ENCODE measurements around the gene TAGLN2. TPM values are rescaled to one million over a fixed set of nuclear protein-coding genes. Genes with fewer than 3 reads are reported as not detected.
A peak's percentile ranks its signal among the peaks of the same experiment; 100 is the strongest.

TAGLN2 gene
- total and polyA plus RNA-seq, 9 of the 15 experiments (the other 6 are each of a cell fraction or from before 2014, with no cell fraction given), result 192 to 683 (median 455) TPM

DNA sequence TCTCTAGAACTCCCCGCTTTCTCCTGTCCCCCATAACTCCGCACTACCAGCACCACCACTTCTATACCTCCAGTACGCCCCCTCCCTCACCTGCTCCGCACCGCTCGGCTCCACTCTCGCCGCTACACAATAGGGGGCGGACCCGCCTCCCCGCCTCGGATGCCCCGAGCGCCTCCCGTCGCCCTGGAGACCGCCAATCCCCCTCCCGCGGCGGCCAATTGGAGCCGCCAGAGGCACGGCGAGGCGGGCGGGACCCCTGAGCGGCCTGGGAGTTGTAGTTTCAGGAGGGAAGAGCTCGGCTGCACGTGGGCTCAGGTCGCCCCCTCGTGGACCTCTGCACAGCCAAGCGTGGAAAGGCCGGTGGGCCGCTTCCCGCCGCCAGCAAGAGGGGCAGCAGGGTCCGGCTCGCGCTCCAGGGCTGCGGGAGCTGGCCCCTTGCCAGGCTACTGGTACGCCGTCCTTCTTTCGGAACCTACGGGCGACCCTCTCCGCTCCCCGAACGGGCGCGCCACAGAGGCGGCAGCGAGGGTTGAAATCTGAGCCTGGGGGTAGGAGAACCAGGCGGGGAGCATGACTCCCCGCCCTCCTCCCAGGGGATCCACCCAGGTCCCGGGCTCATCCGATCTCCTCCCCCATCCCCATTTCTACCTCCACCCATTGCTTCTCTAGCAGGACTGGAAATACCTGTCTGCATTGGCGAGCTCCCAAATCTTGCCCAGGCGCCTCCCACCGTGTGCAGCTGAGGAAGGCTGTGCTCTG lies 20.4 kb upstream of the TAGLN2 start, which contains the start of gene IGSF9 (continued):
- TF ChIP-seq, protein P1, sequence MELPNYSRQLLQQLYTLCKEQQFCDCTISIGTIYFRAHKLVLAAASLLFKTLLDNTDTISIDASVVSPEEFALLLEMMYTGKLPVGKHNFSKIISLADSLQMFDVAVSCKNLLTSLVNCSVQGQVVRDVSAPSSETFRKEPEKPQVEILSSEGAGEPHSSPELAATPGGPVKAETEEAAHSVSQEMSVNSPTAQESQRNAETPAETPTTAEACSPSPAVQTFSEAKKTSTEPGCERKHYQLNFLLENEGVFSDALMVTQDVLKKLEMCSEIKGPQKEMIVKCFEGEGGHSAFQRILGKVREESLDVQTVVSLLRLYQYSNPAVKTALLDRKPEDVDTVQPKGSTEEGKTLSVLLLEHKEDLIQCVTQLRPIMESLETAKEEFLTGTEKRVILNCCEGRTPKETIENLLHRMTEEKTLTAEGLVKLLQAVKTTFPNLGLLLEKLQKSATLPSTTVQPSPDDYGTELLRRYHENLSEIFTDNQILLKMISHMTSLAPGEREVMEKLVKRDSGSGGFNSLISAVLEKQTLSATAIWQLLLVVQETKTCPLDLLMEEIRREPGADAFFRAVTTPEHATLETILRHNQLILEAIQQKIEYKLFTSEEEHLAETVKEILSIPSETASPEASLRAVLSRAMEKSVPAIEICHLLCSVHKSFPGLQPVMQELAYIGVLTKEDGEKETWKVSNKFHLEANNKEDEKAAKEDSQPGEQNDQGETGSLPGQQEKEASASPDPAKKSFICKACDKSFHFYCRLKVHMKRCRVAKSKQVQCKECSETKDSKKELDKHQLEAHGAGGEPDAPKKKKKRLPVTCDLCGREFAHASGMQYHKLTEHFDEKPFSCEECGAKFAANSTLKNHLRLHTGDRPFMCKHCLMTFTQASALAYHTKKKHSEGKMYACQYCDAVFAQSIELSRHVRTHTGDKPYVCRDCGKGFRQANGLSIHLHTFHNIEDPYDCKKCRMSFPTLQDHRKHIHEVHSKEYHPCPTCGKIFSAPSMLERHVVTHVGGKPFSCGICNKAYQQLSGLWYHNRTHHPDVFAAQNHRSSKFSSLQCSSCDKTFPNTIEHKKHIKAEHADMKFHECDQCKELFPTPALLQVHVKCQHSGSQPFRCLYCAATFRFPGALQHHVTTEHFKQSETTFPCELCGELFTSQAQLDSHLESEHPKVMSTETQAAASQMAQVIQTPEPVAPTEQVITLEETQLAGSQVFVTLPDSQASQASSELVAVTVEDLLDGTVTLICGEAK (IDR thresholded peaks at IDR 0.05), result 0 out of 2 replicates have a peak, but pooled peaks have one; percentile 18
- TF ChIP-seq, protein P1 (CRISPR knock-in tag; IDR thresholded peaks at IDR 0.05), result no peak
- TF ChIP-seq NR4A1 (CRISPR knock-in tag; IDR thresholded peaks at IDR 0.05), result no peak
- TF ChIP-seq NR4A1 (tag; IDR thresholded peaks at IDR 0.05), result no peak
- no peak for TF ChIP-seq GATAD2A (IDR thresholded peaks at IDR 0.05)
- TF ChIP-seq ERF (CRISPR knock-in tag; IDR thresholded peaks at IDR 0.05), result peak; percentile 44; the same call in 1 of the 2 replicates
- no peak for TF ChIP-seq BACH1 (tag; IDR thresholded peaks at IDR 0.05)
- no peak for TF ChIP-seq KAT7 (CRISPR knock-in tag; IDR thresholded peaks at IDR 0.05; ENCODE audit: borderline replicate concordance)
- peak; percentile 98 for TF ChIP-seq MYC (IDR thresholded peaks at IDR 0.05; ENCODE audit: low read depth, low read length)
- TF ChIP-seq MYC (CRISPR knock-in tag; IDR thresholded peaks at IDR 0.05; ENCODE audit: borderline replicate concordance, low read depth), result peak; percentile 86; the same call in 1 of the 2 replicates
- no peak for TF ChIP-seq ETV6 (IDR thresholded peaks at IDR 0.05; ENCODE audit: borderline replicate concordance in 1 of 2, low read depth in 2 of 2, low read length in 1 of 2)
- no peak for TF ChIP-seq ETV6 (CRISPR knock-in tag; IDR thresholded peaks at IDR 0.05; ENCODE audit: borderline replicate concordance)
- peak; percentile 12 for TF ChIP-seq TBP (optimal IDR thresholded peaks at IDR 0.05; ENCODE audit: low read depth, low read length)
- TF ChIP-seq MBD2 (IDR thresholded peaks at IDR 0.05; ENCODE audit: borderline replicate concordance, low read depth), result peak; percentile 56; the same call in 1 of the 2 replicates
- TF ChIP-seq KLF6 (CRISPR knock-in tag; IDR thresholded peaks at IDR 0.05; ENCODE audit: borderline replicate concordance), result no peak
- TF ChIP-seq SMARCB1 (IDR thresholded peaks at IDR 0.05; ENCODE audit: insufficient read length, low read depth), result no peak
- TF ChIP-seq, protein P2, sequence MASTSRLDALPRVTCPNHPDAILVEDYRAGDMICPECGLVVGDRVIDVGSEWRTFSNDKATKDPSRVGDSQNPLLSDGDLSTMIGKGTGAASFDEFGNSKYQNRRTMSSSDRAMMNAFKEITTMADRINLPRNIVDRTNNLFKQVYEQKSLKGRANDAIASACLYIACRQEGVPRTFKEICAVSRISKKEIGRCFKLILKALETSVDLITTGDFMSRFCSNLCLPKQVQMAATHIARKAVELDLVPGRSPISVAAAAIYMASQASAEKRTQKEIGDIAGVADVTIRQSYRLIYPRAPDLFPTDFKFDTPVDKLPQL (IDR thresholded peaks at IDR 0.05; ENCODE audit: extremely low read depth, insufficient read length), result no peak
- TF ChIP-seq KDM1A (IDR thresholded peaks at IDR 0.05), result no peak
- no peak for TF ChIP-seq CBFA2T3 (IDR thresholded peaks at IDR 0.05)
- TF ChIP-seq ZNF589 (CRISPR knock-in tag; IDR thresholded peaks at IDR 0.05; ENCODE audit: low read depth), result no peak
